TTC549 (cell line): ENCODE data around the gene KL.

Source experiments
- FAIRE-seq: peaks from 2 replicates; lab custom pipeline; 2012; peaks lifted over from hg19 to GRCh38; lab: Jason Lieb, UNC

KL gene

DNA sequence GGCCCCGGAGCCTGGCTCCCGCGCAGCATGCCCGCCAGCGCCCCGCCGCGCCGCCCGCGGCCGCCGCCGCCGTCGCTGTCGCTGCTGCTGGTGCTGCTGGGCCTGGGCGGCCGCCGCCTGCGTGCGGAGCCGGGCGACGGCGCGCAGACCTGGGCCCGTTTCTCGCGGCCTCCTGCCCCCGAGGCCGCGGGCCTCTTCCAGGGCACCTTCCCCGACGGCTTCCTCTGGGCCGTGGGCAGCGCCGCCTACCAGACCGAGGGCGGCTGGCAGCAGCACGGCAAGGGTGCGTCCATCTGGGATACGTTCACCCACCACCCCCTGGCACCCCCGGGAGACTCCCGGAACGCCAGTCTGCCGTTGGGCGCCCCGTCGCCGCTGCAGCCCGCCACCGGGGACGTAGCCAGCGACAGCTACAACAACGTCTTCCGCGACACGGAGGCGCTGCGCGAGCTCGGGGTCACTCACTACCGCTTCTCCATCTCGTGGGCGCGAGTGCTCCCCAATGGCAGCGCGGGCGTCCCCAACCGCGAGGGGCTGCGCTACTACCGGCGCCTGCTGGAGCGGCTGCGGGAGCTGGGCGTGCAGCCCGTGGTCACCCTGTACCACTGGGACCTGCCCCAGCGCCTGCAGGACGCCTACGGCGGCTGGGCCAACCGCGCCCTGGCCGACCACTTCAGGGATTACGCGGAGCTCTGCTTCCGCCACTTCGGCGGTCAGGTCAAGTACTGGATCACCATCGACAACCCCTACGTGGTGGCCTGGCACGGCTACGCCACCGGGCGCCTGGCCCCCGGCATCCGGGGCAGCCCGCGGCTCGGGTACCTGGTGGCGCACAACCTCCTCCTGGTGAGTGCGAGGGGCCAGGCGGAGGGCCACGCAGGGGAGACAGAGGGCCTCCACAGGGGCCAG, at the start of gene KL:
KL (plus strand) TSS at position 10 of the 909 bp plus-strand sequence; CDS start at position 28, 18 bp downstream.
- FAIRE-seq, result no peak

DNA sequence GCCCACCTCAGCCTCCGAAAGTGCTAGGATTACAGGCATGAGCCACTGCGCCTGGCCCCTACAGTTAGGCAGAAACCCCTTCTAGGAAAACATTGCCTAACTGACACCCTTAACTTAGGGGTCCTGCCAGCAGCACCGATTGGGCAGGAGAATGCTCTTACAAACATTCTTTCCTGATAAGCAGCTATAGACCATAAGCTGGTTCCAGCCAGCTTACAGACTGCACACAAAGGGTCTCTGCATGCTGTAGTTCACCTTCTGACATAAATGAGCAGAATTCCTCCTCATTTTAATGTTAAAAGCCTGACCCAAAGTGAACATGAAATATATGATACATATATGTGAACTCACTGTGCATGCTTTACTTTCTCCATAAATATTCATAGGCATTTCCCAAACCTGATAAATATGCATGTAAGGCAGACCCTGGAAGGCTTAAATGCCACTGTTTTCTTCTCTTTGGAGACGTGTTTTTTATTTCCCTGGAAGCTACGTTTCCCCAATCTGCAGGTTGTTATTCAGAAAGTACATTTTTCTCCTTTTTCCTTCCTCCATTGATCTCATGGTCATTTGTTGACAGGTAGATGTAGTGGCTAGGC, 48.5 kb upstream of the KL start:
- no peak for FAIRE-seq

DNA sequence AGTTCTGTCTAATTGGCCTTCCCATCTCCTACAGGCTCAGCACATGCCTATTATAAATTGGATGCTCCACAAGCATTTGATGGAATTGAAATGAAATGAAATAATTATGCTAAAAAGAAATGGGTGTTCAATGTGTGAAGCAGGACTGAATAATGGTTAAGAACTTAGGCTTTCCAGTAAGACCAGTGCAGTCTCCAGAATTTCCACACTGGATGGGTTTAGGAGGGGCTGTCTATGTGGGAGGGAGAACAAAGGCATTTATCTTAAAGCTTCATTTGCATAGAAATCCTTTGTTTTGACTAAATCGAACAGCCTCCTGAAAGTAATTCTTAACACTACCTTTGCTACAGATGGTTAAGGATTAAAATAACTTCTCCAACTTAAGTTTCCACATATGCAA, 47.9 kb upstream of the KL start:
- no peak for FAIRE-seq

DNA sequence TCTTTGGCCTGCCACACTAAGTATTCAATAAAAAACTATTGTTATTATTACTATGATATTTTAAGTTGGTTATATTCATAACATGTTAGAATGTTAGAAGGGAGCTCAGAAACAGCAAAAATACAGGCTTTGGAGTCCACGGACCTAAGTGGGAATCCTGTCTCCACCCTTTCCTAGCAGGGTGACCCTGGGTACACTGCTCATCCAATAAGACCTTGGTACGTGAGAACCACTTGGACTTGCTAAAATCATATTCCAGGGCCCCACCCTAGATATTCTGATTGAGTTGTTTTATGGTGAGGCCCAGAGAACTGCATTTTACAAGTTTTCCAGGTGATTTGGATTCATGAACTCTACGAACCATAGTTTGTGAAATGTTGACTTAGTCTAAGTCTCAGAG, 47.4 kb upstream of the KL start:
- no peak for FAIRE-seq

DNA sequence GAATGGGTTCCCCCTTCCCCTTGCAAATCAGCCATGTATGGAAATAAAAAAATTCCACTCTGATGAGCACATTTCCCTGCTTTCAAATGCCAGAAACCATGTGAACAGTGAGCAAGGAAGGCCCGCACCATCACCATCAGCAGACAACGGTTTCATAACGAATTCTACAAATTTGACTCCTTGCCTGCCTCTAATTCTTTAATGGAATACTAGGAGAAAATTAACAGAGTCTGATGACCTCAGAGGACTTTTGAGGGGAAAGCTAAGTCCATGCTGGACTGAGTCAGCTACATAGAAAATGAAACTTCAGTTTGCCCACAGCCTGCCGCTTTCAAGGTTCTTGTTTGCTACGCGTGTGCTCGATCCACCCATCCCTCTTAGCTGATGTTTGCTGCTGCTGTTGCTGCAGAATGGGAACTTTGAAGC, 46.7 kb upstream of the KL start:
- no peak for FAIRE-seq

DNA sequence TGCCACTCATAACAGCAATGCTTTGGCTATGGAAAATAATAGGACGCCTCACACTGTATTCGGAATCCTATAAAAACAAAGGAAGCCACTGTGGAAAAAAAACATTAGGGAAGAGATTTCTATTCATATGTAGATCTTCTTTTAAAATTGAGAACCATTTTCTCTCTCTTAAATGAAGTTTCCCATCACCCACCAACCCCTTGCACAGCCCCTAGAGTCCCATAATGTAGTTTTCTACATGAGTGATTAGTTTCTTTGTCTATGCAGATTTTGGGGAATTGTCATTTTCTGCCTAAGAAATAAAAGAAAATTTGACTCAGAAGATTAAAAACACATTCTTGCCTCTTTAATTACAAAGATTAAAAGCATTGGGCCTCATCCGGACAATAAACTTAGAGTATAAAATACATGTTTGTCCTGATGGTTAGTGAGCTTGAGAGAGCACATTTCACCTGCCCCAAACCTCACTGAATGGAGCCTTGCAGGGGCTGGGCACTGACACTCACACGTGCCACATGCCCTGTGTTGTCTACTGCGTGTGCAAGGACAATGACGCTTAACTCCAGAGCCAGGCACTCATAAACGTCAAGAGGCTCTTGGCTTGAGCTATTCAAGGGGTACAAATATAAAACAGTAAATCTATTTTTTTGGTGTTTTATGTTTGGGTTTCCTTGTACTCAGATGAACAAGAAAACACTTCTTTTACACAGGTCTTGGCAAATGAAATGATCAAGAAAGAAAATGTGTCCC, 40.0 kb upstream of the KL start:
- FAIRE-seq, result no peak

DNA sequence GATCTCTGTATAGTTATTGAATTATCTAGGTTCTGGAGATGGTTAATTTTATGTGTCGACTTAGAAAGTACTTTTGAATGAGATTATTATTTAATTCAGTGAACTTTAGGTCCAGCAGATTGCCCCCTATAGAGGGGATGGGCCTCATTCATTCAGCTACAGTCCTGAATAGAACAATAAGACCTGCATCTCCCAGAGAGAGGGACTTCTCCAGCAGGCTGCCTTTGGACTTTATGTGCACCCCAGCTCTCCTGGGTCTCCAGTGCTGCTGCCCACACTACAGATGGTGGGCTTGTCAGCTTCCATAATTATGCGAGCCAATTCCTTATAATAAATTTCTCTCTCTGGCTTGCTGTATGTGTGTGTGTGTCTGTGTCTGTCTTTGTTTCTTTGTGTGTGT, 39.3 kb upstream of the KL start:
- no peak for FAIRE-seq

DNA sequence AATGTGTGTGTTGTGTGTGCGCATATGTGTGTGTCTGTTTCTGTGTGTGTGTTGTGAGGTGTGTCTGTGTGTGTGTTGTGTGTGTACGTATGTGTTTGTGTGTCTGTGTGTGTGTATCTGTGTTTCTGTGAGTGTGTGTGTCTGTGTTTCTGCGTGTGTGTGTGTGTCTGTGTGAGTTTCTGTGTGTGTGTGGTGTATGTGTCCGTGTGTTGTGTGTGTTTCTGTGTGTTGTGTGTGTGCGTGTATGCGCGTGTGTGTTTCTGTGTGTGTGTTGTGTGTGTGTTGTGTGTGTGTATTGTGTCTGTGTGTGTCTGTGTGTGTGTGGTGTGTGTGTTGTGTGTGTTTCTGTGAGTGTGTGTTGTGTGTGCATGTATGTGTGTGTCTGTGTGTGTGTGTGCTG, 38.9 kb upstream of the KL start:
- FAIRE-seq, result no peak

DNA sequence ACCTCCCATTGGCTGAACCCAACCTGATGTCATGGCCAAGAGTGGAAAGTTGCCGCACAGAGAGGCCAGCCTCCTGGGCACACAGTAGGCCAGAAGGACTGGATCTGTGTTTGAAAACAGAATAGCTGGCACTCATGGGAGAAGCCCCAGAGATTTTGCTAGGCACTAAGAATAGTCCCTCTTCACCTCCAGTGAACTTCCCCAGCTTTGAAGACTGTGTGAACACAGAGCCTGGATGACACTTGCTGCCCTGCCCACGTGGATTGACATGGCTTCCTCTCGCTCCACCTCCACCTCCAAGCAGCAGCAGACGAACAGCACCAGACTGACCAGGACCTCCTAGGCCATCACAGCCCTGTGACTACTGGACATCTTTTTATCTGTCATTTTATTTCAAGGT, 37.9 kb upstream of the KL start:
- no peak for FAIRE-seq

DNA sequence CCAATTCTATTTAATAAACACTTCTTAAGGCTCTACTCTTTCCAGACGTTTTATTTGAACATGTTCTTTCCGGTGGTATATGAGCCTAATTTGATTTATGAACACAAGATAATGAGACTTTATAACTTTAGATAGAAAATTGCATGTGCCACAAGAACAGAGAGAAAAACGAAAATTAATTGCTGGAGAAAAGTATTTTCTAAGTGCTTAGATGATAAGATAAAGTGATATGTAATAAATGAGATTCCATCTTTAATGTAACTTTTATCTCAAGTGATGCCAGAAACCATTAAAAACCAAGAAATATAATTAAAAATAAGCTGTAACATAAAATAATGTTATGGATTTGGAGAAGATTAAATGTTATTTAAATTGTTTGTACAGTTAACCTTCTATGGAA, 33.2 kb upstream of the KL start:
- FAIRE-seq, result no peak

DNA sequence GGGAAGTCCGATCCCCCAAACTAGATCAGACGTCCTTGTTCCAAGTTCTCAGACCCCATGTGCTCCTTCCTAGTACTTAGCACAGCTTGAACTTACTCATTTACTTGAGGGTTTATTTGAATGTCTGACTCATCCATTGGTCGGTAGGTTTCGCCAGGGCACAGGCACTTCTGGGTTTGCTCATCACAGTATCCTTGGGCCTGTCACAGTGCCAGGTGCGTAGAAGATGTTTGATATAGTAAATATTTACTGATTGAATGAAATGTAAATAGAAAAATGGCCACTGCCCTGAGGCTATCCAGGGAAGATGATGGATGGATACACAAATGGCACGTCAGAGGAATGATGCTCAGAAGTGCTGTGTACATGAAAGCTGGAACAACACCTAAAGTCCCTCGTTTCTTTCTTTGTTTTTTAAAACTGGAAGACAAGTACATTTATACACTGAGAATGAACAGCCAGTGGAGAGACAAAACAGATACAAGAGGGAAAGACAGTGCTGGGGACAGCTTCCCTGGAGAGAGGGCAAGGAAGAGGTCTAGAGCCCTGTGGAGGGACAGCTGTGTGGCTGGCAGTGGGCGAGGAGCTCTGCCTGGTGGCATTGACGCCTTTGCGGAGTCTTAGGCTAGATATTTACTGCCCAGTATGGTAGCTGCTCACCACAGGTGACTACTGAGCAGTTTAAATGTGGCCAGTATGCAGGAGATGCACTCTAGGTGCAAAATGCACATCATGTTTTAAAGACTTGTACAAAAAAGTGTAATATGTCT, 31.2 kb upstream of the KL start:
- FAIRE-seq, result no peak

DNA sequence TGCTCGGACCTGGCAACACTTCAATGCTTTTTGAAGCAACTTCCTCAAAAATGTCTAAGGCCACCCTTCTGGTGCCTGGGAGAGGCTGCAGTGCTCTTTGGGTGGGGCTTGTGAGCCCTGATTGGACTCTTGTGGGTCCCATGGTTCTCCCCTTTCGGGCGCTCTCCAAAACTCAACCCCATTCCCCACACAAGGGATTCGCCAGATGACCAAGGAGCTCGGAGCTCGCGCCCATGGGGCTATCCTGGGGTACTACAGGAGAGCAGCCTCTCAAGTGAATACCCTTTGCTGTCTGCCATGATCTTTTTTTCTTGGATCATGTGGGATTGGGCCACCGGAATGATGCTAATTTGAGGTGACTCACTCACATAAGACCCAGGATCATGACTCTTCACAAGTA, 29.7 kb upstream of the KL start:
- no peak for FAIRE-seq

DNA sequence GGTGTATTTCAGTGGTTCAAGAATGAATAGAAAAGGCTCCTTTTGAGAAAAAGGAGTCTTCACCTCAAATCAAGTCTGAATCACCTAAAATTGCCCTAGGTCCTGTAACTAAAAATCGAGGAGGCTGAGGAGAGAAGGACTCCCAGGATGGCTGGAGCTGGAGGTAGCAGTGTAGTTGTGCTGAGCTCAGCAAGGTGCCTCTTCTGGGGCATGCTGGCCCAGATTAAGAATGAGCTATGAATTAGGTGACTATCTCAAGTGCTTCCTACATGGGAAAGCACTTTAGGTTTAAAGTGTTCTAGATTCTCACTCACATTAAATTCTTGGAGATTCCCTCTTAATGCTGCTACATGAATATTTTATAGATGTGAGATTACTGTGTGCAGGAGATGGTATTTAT, 28.8 kb upstream of the KL start:
- no peak for FAIRE-seq

DNA sequence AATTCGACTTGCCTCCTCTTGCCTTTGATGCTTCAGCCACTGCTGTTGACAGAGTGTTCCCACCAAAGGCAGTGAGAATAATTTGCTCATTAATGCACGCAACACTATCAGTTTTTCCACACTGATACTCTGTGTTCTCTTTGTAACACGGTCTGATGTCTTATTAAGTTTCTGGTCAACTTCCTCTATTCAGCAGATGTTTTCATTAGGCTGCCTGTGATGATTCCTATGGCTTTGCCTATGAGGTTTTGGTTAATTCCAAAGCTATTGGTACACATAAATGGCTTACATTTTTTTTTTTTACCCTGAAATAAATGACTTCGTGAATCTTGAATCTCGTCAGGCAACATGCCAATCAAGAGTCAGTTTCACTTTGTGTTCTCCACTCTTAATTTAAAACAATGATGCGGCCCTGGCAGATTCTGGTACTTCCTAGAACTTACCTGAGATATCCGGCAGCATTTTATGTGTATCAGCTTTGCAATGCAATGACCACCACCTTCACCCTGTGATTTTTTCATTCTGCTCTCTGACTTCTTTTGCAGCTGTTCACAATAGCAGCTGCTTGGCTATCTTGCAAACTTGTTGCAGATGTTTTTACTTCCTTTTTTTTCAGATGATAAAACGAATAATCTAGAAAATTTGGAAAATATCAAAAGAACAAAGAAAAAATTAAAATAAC, 27.5 kb upstream of the KL start:
- no peak for FAIRE-seq

DNA sequence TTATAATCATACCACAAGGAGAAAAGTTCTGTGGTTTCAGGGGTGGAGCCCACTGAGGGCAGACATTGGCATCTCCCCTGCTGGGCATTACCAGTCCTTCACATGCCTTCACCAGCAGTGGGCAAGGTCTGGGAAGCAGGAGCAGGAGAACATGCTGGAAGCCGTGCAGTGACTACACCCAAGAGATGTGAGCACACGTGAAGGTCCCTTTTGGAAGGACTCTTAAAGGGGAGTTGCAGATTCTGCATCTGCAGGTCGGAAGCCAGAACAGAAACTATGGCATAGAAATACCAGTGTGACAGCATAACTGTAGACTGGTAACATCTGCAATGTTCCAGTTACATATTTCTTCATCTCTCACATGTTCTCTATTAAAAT, 26.9 kb upstream of the KL start:
- no peak for FAIRE-seq

DNA sequence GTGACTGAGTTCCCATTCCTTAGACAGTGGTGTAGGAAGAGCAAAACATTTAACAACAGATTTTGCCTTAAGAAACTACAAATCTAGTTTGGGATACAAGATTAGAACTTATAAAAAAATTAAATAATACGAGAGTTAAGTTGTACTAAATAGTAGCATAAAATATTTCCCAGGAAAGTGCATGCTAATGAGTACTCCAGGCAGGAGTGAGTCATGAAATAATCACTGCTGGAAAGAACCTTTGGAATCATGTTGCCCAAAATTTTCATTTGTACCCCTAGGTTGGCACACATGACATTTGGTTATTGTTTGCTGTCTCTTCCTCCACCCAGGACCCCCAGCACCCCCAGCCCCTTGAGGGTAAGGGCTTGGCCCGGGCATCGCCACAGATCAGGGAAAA, 26.3 kb upstream of the KL start:
- FAIRE-seq, result no peak

DNA sequence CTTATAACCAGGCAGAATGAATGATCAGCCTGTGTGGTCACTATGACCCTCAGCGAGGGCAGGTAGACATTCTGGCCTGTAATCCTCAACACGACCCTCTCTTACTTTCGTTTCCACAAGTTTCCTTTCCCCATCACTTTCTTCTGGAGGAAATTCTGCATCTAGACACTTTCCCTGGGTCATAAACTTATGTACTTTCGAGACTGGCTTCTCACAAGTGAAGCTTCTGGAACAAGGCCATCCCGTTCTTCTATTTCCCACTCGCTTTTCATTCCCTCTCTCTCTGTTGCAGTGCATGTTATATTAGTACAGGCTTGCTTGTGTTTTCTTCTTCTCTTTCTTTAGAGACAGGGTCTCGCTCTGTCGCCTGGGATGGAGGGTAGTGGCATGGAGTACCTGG, 23.1 kb upstream of the KL start:
- no peak for FAIRE-seq

DNA sequence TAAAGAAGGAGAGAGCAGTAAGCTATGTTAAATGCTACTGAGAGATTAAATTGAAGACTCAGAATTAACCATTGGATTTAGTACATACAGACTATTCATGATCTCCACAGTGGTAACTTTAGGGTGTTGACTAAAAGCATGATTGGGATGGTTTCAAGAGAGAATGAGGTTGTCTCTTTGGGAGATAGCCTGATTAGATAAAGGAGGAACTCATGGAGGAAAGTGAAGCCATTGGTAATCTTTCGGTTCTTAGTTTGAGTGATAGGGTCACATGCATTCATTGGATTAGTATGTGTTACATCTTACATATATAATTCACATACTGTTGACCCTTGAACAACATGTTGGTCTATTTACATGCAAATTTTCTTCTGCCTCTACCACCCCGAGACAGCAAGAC, 18.8 kb upstream of the KL start:
- FAIRE-seq, result no peak

DNA sequence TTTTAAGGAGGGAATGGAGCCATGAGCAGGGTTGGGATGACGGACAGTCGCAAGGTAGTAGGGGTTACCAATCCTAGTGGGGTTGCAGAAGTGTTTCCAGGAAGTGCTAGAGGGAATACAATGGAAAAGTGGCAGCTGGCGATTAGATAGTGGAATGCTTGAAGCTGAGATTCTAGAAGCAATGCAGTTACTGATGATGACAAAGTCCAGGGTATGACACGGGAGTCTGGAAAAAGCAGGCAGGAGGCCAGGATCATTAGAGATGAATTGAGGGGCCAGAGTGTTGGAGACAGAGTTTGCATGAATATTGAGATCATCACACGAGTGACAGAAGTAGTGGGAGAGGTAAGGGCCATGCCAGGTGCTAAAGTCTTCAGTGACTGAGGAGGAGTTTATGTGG, 17.3 kb upstream of the KL start:
- FAIRE-seq, result no peak

DNA sequence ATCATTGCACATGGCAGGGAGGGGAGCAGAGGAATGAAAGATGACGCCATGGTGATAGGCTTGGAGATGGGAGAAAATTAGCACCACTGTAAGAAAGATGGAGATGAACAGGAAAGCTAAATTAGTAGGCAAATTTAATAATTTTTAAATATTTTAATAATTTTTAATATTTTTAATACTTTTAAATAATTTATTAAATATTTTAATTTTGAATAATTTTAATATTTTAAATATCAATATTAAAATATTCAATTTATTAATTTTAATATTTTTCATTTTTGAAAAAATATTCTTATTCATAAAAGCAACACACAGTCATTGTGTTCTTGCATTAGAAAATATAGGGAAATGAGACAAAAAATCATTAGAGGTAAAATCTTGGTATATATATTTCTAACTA, 15.9 kb upstream of the KL start:
- FAIRE-seq, result peak; percentile 78

DNA sequence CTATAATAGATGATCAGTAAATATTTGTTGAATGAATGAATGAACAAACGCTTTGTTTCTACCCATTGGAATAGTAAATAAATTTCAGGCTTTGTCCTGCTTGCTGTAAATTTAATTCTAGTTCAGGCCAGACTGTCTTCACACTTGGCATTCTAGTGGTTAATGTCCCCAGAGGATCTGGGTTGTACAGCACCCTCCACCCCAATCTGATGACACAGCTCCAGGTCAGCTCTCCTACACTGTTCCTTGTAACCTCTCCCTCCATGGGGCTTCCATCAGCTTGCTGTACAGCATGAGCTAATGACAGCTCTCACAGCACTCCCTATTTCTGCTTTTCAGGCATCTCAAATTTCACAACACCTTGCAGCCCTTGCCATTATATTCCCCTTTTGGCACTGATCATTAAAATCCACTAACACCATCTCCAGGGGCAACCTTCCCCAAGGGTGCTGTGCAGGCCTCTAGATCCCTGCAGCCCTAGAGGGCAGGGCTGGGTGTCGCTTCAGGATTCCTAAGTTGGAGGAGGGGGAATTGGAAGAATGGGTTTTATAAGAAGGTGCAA, 12.7 kb upstream of the KL start:
- no peak for FAIRE-seq

DNA sequence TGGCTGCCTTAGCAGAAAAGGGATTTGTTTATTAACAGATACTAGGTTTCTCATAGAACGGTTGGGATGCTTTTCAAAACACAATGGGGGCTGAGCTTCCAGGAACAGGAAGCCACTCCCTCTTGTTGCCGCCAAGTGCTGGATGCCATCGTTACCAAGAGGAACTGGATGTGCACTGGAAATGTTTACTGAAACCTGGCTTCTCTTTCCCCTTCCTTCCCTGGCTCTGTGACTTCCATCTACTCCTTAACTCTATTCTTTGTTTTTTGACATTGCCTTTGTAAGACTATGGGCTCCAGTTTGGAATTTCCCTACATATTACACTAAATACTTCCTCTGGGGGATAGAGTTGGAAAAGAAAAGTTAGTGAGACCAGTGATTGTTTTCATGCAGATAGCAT, 11.7 kb upstream of the KL start:
- FAIRE-seq, result no peak
